CD4-positive, alpha-beta T cell (primary cell): ENCODE measurements around the gene SEPTIN2. TPM values are rescaled to one million over a fixed set of nuclear protein-coding genes. Genes with fewer than 3 reads are reported as not detected.
A peak's percentile ranks its signal among the peaks of the same experiment; 100 is the strongest.

Source experiments
- ATAC-seq: fragments of 200-7000 bp; cut with Tn5 transposase; one replicate; pipeline ENCODE4 v1.10.0; 2022; ENCODE audit warnings: mild to moderate bottlenecking; ENCODE audit not compliant: poor library complexity
- CTCF ChIA-PET: fragments of 350-600 bp; sonication (Branson Sonifier 250); formaldehyde crosslinking; loops from one replicate; lab custom pipeline; 2021; ENCODE audit warnings: antibody characterized with exemption, inconsistent platforms; lab: Charles Lee
- POLR2A ChIA-PET: fragments of 350-600 bp; sonication (Branson Sonifier 250); formaldehyde crosslinking; loops from one replicate; lab custom pipeline; 2021; ENCODE audit warnings: antibody characterized with exemption, inconsistent platforms; lab: Charles Lee
- DNase-seq, 14 experiments: peaks; one replicate each; pipeline ENCODE4 v3.0.0-alpha.2; 2013 to 2020; ENCODE audit warnings: mixed read lengths in 2 of 14
- H3K27ac ChIP-seq, 2 donors: one replicate each; pipeline versions ENCODE4 v1.5.1 to v1.7.0; 2013; ENCODE audit warnings: low read length in 2 of 2, low read depth in 1 of 2, mild to moderate bottlenecking in 1 of 2
- H3K27me3 ChIP-seq, 2 experiments: 1 replicate in 1 of 2; 2 replicates in 1 of 2; pipeline versions ENCODE4 v1.6.1 to v1.7.0; 2013; ENCODE audit warnings: low read length in 2 of 2, control low read depth in 1 of 2, mild to moderate bottlenecking in 1 of 2, moderate library complexity in 1 of 2; ENCODE audit not compliant: insufficient read depth in 2 of 2, control insufficient read depth in 1 of 2
- H3K36me3 ChIP-seq: one replicate; pipeline ENCODE4 v1.6.1; 2013; ENCODE audit warnings: low read length, control low read depth; ENCODE audit not compliant: insufficient read depth
- H3K4me1 ChIP-seq: one replicate; pipeline ENCODE4 v1.6.1; 2013; ENCODE audit warnings: low read length, control low read depth; ENCODE audit not compliant: insufficient read depth
- H3K4me3 ChIP-seq: one replicate; pipeline ENCODE4 v1.5.1; 2013; ENCODE audit warnings: mild to moderate bottlenecking, low read length, moderate library complexity
- H3K9me3 ChIP-seq, 2 experiments: 1 replicate in 1 of 2; 2 replicates in 1 of 2; pipeline versions ENCODE4 v1.6.1 to v1.7.0; 2013; ENCODE audit warnings: low read length in 2 of 2, mild to moderate bottlenecking in 2 of 2, control low read depth in 1 of 2, moderate library complexity in 1 of 2; ENCODE audit not compliant: control insufficient read depth in 1 of 2, insufficient read depth in 1 of 2
- H3K27ac Mint-ChIP-seq: one replicate; pipeline ENCODE4 v1.8.0; 2020; ENCODE audit warnings: mixed read lengths
- H3K27me3 Mint-ChIP-seq: one replicate; pipeline ENCODE4 v1.8.0; 2021; ENCODE audit warnings: mixed read lengths
- H3K36me3 Mint-ChIP-seq: one replicate; pipeline ENCODE4 v1.8.0; 2021; ENCODE audit warnings: low read depth, mixed read lengths
- H3K4me1 Mint-ChIP-seq: one replicate; pipeline ENCODE4 v1.8.0; 2021; ENCODE audit warnings: low read depth, mixed read lengths
- H3K4me3 Mint-ChIP-seq: one replicate; pipeline ENCODE4 v1.8.0; 2020; ENCODE audit warnings: mild to moderate bottlenecking, mixed read lengths
- H3K9me3 Mint-ChIP-seq: one replicate; pipeline ENCODE4 v1.8.0; 2020; ENCODE audit warnings: mixed read lengths
- intact Hi-C, 2 experiments: fragments of 100-400 bp; cut with DNase I in 1 of 2; cut with micrococcal nuclease in 1 of 2; formaldehyde crosslinking; loops; one replicate each; pipeline versions ENCODE4 v1.15.1 to v1.9.0; 2023 to 2025; cut with DNase I, micrococcal nuclease
- total RNA-seq, 174 experiments: library from RNA in 2 of 174; stranded (reverse) in 2 of 174; gene quantifications; one replicate each; pipeline ENCODE4 v1.2.3 and lab custom pipeline; 2021 to 2026
- TF ChIP-seq, protein P1 (sequence below): fragments of 200-600 bp; IDR thresholded peaks from one replicate; pipeline ENCODE4 v1.8.0; 2022; ENCODE audit warnings: antibody characterized with exemption, mild to moderate bottlenecking

SEPTIN2 gene
- total RNA-seq, 2 experiments from 2014 or later = 189 to 196 TPM

- no peak overlapping the region for H3K4me3 ChIP-seq
- CTCF ChIA-PET = interaction anchor here (1.3 kb wide), 1 partner anchor 10 kb away, joined by 3 read pairs; no protein-coding TSS in a partner anchor
- Mint-ChIP-seq H3K4me1 (peaks cover 75% of the 10 kb centered on the region), H3K9me3 (no peaks in the 10 kb centered on the region), H3K27ac (peak overlapping the region; percentile 58), H3K4me3 (peak overlapping the region; percentile 75), H3K36me3 (peaks cover 64% of the 10 kb centered on the region), H3K27me3 (no peaks in the 10 kb centered on the region)
- H3K36me3 ChIP-seq = peaks cover 21% of the 10 kb centered on the region
- no peak for ATAC-seq
- H3K9me3 ChIP-seq = no peaks in the 10 kb centered on the region
- TF ChIP-seq, protein P1, sequence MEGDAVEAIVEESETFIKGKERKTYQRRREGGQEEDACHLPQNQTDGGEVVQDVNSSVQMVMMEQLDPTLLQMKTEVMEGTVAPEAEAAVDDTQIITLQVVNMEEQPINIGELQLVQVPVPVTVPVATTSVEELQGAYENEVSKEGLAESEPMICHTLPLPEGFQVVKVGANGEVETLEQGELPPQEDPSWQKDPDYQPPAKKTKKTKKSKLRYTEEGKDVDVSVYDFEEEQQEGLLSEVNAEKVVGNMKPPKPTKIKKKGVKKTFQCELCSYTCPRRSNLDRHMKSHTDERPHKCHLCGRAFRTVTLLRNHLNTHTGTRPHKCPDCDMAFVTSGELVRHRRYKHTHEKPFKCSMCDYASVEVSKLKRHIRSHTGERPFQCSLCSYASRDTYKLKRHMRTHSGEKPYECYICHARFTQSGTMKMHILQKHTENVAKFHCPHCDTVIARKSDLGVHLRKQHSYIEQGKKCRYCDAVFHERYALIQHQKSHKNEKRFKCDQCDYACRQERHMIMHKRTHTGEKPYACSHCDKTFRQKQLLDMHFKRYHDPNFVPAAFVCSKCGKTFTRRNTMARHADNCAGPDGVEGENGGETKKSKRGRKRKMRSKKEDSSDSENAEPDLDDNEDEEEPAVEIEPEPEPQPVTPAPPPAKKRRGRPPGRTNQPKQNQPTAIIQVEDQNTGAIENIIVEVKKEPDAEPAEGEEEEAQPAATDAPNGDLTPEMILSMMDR = no peak
- no peak for DNase-seq
- POLR2A ChIA-PET = no interaction called here
- no peaks in the 10 kb centered on the region for H3K27me3 ChIP-seq
- no peak overlapping the region for H3K27ac ChIP-seq
- peaks cover 47% of the 10 kb centered on the region for H3K4me1 ChIP-seq
- intact Hi-C loops = no loop called here
These were observed 4.7 kb downstream of the SEPTIN2 start for GRCh38 chr2:241320394-241320793.

- intact Hi-C loops = no loop called here
- Histone ChIP-seq H3K27me3 (no peaks in the 10 kb centered on the region), H3K36me3 (peaks cover 26% of the 10 kb centered on the region), H3K4me1 (peaks cover 47% of the 10 kb centered on the region), H3K4me3 (no peak overlapping the region), H3K9me3 (no peaks in the 10 kb centered on the region), H3K27ac (no peak overlapping the region)
- H3K4me3 Mint-ChIP-seq = peak overlapping the region; percentile 54
- H3K27ac Mint-ChIP-seq = no peak overlapping the region
- CTCF ChIA-PET = no interaction called here
- ATAC-seq (no peak), DNase-seq (no peak)
- POLR2A ChIA-PET = interaction anchor here (0.8 kb wide), 1 partner anchor 413 kb away, joined by 3 read pairs; the partner anchor contains the start of gene D2HGDH
- H3K36me3 Mint-ChIP-seq = peaks cover 62% of the 10 kb centered on the region
- no peaks in the 10 kb centered on the region for H3K27me3 Mint-ChIP-seq
- TF ChIP-seq, protein P1 = no peak
- no peaks in the 10 kb centered on the region for H3K9me3 Mint-ChIP-seq
- peaks cover 73% of the 10 kb centered on the region for H3K4me1 Mint-ChIP-seq
These were observed 5.3 kb downstream of the SEPTIN2 start for GRCh38 chr2:241321033-241321432.

DNA sequence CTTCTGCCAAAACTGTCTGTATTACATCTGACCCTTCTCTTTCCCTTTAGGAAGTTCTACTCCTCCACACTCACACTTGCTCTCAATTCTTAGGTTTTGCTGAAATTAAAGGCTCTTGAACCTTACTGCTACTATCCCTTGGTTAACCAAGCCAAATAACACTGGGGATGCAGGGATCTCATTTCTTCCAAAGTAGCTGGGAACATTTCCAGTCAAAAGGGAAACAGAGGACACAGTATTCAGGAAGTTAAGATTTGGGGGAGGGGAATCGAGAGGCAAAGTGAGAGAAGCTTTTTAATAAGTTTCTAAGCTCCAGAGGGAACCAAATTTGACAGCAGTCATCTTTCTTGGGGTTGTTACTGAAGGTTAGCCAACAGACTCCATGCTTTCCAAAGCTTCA, 6.2 kb downstream of the SEPTIN2 start:
- ATAC-seq = no peak
- Mint-ChIP-seq H3K27ac (no peak overlapping the region), H3K4me1 (peaks cover 65% of the 10 kb centered on the region), H3K9me3 (no peaks in the 10 kb centered on the region), H3K36me3 (peaks cover 62% of the 10 kb centered on the region), H3K27me3 (no peaks in the 10 kb centered on the region), H3K4me3 (no peak overlapping the region)
- no peak for DNase-seq
- ChIA-PET POLR2A (interaction anchor here (0.8 kb wide), 1 partner anchor 413 kb away, joined by 3 read pairs; the partner anchor contains the start of gene D2HGDH), CTCF (no interaction called here)
- Histone ChIP-seq H3K36me3 (peaks cover 34% of the 10 kb centered on the region), H3K4me1 (peaks cover 39% of the 10 kb centered on the region), H3K4me3 (no peak overlapping the region), H3K27me3 (no peaks in the 10 kb centered on the region), H3K9me3 (no peaks in the 10 kb centered on the region), H3K27ac (no peak overlapping the region)
- intact Hi-C loops = no loop called here
- TF ChIP-seq, protein P1 = no peak
